ENCODE measurements around the gene ZNF292.
"Not testable (repeated sequence)": the region's sequence is repeated elsewhere in the genome, so short reads cannot be mapped to it uniquely, and the experiment has no call there.

ZNF292 gene

GRCh38 chr6:87154993-87155841, at the start of gene ZNF292:
Gene ZNF292 (plus strand): TSS chr6:87155565. CDS start chr6:87155592, 27 bp downstream.
- peak; percentile 95 for DNase-seq

GRCh38 chr6:87105823-87106222, 49.5 kb upstream of the ZNF292 start:
- no peak for DNase-seq

DNA sequence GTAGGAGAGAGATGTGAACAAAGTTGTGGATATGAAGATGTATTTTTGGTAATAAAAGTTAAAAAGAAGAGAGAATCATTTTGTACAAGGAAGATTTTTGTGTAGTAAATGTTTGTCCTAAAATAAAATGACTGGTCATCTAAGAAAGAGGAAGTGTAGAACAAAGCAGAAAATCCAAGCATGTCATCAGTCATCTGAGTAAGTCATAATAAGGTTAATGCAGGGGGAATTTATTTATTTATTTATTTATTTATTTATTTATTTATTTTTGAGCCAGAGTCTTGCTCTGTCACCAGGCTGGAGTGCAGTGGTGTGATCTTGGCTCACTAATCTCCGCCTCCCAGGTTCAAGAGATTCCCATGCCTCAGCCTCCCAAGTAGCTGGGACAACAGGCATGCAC, 44.7 kb upstream of the ZNF292 start:
- DNase-seq: peak; percentile 17

DNA sequence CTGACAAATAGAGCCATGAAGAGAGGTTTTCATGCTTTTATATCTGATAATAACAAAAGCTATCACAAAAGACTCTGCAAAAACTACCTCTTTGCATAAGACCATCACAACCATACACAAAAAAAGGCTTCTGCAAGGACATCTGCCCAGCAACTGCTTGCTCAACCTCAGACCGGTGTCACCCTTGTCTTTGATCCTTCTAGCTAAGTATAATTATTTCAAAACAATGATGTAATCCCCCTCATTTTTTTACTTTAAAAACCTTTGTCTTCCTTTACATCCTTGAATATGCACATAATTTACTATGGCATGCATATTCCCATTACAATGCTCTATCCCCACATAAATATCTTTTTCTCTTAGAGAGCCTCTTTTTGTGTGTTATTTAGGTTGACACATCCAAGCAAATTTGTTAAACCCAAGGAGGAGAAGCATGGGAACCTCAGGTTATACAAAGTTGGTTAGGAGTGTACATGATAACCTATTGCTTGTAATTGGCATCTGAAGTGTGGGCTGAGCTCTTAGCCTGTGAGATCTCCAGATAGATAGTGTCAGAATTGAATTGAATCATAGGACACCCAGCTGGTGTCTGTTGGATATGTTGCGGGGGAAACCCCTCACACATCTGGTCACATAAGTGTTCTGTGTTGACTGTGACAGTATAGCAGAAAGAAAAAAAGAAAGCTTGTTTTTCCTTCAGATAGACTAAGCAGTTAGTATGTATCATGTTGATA, 39.8 kb upstream of the ZNF292 start:
- DNase-seq: peak; percentile 21

DNA sequence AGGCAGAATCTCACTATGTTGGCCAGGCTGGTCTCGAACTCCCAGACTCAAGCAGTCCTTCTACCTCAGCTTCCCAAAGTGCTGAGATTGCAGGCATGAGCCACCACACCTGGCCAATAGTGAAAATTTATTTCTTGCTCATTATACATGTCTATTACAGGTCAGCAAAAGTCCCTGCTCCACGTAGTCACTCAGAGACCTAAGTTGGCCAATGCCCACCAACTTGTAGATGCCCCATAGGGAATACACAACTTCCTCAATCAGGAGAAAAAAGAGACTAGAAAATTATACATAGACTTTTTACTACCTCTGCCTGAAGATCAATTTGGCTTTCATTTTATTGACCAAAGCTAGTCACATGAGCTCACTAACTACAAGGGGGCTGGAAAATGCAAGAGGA, 38.4 kb upstream of the ZNF292 start:
- DNase-seq: no peak

- DNase-seq: no peak
Measured at GRCh38 chr6:87118054-87118453, 37.3 kb upstream of the ZNF292 start.

DNA sequence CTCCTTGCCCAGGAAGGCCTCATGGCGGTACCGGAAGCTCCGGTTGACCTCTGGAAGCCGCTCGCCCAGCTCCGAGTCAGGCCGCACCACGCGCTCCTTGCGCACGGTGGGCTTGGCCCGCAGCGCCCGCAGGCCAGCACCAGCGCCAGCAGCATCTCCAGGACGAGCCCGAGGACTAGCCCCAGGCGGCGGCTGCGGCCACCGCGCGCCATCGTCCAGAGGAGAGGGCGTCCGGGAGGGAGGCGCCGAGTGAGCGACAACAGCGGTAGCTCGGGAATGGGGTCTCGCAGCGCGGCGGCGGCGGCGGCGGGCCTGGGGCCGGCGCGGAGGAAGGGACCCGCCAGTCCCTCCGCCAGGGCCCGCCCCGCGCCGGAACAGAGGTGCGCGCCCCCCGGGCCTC, 32.9 kb upstream of the ZNF292 start:
- DNase-seq: no peak

DNA sequence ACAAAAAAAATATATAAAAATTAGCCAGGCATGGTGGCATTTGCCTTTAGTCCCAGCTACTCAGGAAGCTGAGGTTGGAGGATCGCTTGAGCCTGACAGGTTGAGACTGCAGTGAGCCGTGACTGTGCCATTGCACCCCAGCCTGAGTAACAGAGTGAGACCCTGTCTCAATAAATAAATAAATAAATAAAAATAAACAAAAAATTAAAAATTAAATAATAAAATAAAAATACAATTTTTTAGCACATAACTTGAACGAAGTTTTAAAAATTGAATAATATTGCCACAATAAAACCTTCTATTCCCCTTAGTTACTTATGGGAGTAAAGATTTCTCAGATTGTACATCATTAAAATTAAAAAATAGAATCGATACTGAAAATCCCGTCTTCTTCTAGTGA, 31.3 kb upstream of the ZNF292 start:
- DNase-seq: no peak

GRCh38 chr6:87126501-87126900, 28.9 kb upstream of the ZNF292 start:
- DNase-seq: no peak

GRCh38 chr6:87127737-87128136, 27.6 kb upstream of the ZNF292 start:
- no peak for DNase-seq

DNA sequence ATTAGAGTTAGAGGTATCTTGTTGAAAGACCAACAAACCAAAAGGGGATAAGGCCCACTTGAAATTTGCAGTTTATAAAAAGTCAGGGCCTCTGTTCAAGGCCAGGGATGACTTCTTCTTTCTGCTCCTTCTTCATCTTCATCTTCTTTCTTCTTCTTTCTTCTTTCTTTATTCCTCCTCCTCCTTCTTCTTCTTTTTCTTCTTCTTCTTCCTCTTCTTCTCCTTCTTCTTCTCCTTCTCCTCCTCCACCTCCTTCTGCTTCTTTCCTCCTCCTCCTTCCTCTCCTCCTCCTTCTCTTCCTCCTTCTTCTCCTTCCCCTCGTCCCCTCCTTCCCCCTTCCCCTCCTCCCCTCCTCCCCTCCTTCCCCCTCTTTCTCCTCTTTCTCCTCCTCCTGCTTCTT, 18.4 kb upstream of the ZNF292 start:
- DNase-seq: no peak

DNA sequence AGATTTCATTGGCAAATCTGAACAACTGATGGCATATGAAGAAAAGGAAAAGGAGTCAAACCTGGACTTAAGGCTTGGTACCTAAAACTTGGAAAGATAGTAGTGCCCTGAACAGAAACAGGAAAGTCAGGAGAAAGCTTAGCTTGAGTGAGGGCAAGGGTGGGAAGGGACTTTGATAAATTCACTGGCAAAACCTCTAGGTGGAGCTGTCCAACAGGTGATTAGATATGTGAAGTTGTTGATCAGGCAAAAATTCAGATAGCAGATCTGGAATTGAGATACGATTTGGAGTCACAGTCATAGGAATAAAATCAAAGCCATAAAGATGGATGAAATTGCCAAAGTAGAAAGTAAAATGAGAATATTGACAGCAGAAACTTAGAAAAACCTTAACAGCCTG, 16.1 kb upstream of the ZNF292 start:
- peak; percentile 27 for DNase-seq

- not testable (repeated sequence) for DNase-seq
Measured at GRCh38 chr6:87139927-87140326, 15.4 kb upstream of the ZNF292 start.

- no peak for DNase-seq
Measured at GRCh38 chr6:87146363-87146762, 9.0 kb upstream of the ZNF292 start.

DNA sequence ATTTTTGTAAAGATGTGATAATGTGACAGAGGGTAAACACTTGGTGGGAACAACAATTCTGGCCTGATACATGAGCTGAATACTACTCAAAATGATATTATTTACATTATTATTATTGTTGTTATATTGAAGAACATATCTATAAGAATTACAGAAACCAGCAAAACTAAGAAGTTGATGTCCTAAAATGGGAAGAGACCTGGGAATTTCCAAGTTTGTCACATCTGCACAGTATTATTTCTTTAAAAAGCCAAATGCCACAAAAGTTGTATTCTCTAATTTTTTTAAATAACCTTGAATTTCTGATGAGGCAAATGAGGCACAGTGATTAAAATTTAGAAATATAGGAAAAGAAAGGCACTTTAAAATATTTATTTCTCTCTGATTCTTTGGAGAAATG, 5.0 kb upstream of the ZNF292 start:
- DNase-seq: no peak

- no peak for DNase-seq
Measured at GRCh38 chr6:87151471-87151780, 3.9 kb upstream of the ZNF292 start.

GRCh38 chr6:87151781-87152525, 3.4 kb upstream of the ZNF292 start:
- DNase-seq: no peak

- DNase-seq: no peak
Measured at GRCh38 chr6:87152526-87152955, 2.8 kb upstream of the ZNF292 start.

DNA sequence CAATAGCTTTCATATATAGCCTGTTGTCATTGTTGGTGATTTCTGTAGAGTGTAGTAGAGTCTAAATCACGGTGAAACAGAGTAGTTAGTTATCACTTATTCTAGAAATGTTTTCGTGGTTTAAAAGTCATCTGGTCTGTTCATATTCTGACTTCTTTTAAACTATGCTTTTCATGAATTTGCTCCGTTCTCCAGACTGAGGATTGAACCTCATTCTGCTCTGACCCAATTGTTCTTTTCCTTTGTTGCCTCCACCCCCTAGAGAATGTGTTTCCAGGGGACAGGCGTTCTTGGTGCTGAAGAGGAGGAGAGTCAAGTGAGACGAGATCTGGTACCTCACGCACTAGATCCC, 748 bp upstream of the ZNF292 start:
- no peak for DNase-seq

DNA sequence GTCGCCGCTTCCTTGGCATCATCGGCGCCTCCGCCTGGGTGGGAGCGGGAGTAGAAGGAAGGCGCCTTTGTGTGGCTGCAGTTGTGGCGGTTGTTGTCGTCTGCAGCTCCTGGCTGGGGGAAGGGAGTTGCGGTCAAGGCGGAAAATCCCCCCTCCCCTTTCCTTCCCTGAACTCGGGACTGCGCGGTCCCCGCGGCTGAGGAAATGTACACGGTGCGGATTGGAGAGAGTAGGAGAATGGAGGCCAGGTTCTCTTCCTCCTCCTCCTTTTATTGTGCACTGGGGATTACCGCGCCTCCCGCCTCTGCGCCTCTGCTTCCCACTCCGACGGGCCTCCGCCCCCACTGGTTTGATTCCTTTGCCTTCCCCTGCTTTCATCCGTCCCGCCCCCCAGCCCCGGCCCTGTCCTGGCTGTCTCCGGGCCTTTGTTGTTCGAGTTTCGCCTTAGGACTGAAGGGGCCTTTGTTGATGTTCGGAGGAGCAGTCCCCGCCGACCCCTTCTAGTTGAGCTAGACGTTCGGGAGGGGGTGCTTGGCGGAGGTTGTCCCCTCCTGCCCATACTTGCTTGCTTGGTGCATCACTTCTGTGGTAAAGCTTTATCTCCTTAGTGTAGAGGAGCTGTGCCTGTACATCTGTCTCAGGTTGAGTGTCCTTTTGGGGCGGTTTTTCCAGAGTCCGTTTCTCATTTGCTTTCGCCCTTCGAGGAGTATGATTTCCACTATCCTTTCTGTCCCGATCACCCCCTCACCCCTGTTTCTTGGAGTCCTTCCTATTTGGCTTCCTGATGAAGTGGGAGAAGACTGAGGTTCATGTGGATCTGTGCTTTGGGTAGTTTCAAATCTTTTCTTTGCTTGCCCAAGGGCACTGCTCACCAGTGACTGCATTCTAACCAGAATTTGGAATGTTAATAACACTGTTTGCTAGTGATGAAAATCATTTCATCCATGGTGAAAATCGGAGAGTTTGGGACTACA, 764 bp downstream of the ZNF292 start:
- peak; percentile 31 for DNase-seq

DNA sequence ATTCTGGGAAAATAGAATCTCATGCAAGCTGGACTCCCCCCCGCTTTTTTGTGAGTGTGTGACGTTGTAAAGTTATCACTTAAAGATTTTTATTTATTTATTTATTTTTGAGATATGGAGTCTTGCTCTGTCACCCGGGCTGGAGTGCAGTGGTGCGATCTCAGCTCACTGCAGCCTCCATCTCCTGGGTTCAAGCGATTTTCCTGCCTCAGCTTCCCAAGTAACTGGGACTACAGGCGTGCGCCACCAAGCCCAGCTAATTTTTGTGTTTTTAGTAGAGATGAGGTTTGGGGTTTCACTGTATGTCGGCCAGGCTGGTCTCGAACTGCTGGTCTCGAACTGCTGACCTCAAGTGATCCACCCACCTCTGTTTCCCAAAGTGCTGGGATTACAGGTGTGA, 2.2 kb downstream of the ZNF292 start:
- DNase-seq: not testable (repeated sequence)

DNA sequence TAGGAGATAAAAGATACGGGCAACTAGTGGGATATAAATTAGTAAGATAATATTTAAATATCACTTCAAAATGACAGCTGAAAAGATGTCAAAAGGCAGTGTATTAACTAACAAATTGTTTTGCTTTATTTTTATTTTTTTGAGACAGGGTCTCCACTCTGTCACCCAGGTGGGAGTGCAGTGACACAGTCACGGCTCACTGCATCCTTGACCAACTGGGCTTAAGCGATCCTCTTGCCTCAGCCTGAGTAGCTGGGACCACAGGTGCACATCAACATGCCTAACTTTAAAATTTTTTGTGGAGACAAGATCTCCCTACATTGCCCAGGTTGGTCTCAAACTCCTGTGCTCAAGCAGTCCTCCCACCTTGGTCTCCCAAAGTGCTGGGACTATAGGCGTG, 5.9 kb downstream of the ZNF292 start:
- no peak for DNase-seq

DNA sequence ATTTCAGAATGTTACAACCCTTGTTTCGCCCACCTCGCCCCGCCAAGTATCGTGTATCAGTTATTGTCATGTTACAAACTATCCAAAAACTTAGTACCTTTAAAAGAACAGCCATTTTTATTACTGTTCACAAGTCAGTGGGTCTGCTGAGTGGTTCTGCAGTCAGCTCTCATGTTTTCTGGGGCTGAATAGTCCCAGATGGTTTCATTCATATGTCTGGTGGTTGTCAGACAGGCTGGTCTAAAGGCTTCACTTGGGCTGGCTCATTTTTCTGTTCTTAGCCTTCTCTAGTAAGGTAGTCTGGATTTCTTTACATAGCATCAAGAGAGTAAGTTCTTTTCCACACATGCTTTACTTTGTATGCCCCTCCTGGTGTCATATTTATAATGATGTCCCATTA, 8.6 kb downstream of the ZNF292 start:
- no peak for DNase-seq
